ENCODE measurements around the gene ALLC.
"Not testable (repeated sequence)": the region's sequence is repeated elsewhere in the genome, so short reads cannot be mapped to it uniquely, and the experiment has no call there.

ALLC gene

GRCh38 chr2:3626118-3626811, 31.7 kb upstream of the ALLC start:
- DNase-seq (ENCODE audit: low spot score) = peak; percentile 36

GRCh38 chr2:3626812-3627499, 31.0 kb upstream of the ALLC start:
- DNase-seq (ENCODE audit: low spot score) = peak; percentile 46

- peak; percentile 47 for DNase-seq (ENCODE audit: low spot score)
Observed at GRCh38 chr2:3627500-3628100, 30.4 kb upstream of the ALLC start.

- no peak for DNase-seq (ENCODE audit: low spot score)
Observed at GRCh38 chr2:3628241-3628679, 29.7 kb upstream of the ALLC start.

GRCh38 chr2:3628800-3629199, 29.2 kb upstream of the ALLC start:
- peak; percentile 36 for DNase-seq (ENCODE audit: low spot score)

- no peak for DNase-seq (ENCODE audit: low spot score)
Observed at GRCh38 chr2:3630631-3631030, 27.4 kb upstream of the ALLC start.

GRCh38 chr2:3631161-3631850, 26.7 kb upstream of the ALLC start:
- DNase-seq (ENCODE audit: low spot score) = peak; percentile 34

- DNase-seq (ENCODE audit: low spot score) = peak; percentile 47
Observed at GRCh38 chr2:3631851-3632659, 25.9 kb upstream of the ALLC start.

- DNase-seq (ENCODE audit: low spot score) = peak; percentile 63
Observed at GRCh38 chr2:3633089-3633981, 24.7 kb upstream of the ALLC start.

- peak; percentile 61 for DNase-seq (ENCODE audit: low spot score)
Observed at GRCh38 chr2:3633982-3634595, 23.9 kb upstream of the ALLC start.

- peak; percentile 57 for DNase-seq (ENCODE audit: low spot score)
Observed at GRCh38 chr2:3634596-3635121, 23.3 kb upstream of the ALLC start.

- DNase-seq (ENCODE audit: low spot score) = peak; percentile 53
Observed at GRCh38 chr2:3635171-3635974, 22.6 kb upstream of the ALLC start.

- DNase-seq (ENCODE audit: low spot score) = not testable (repeated sequence)
Observed at GRCh38 chr2:3635975-3636327, 22.0 kb upstream of the ALLC start.

- DNase-seq (ENCODE audit: low spot score) = peak; percentile 38
Observed at GRCh38 chr2:3636586-3637310, 21.3 kb upstream of the ALLC start.

GRCh38 chr2:3637311-3637675, 20.7 kb upstream of the ALLC start:
- DNase-seq (ENCODE audit: low spot score) = peak; percentile 40

- peak; percentile 50 for DNase-seq (ENCODE audit: low spot score)
Observed at GRCh38 chr2:3637692-3638455, 20.1 kb upstream of the ALLC start.

GRCh38 chr2:3638456-3638810, 19.6 kb upstream of the ALLC start:
- DNase-seq (ENCODE audit: low spot score) = no peak
